ENCODE data around the gene PDCD1. TPM values are rescaled to one million over a fixed set of nuclear protein-coding genes. Genes with fewer than 3 reads are reported as not detected.

The PDCD1 gene
- total RNA-seq, 1 experiment from 2014 or later: 0.22 TPM

- ChIA-PET CTCF (no interaction called here), POLR2A (no interaction called here)
Measured at GRCh38 chr2:241801611-241802420, 56.9 kb downstream of the PDCD1 start.

More at GRCh38 chr2:241801611-241802420, 56.9 kb downstream of the PDCD1 start:
- Histone ChIP-seq H2AFZ (ENCODE audit: low read depth, low read length, poor library complexity, severe bottlenecking) (no peak overlapping the region), H3K9me3 (ENCODE audit: control insufficient read depth in 1 of 2, insufficient read depth in 1 of 2, low read depth in 1 of 2, low read length in 2 of 2) (no peaks in the 10 kb centered on the region), H4K20me1 (ENCODE audit: insufficient read depth) (no peaks in the 10 kb centered on the region), H3K9me2 (ENCODE audit: insufficient read depth) (no peaks in the 10 kb centered on the region), H3K4me2 (ENCODE audit: low read length) (no peak overlapping the region), H3K79me2 (ENCODE audit: insufficient read depth, low read length) (no peaks in the 10 kb centered on the region), H3K4me3 (replicated peaks in 1 of 2; ENCODE audit: low read depth in 1 of 2, low read length in 2 of 2) (no peak overlapping the region), H3K36me3 (ENCODE audit: control insufficient read depth in 1 of 2, insufficient read depth in 2 of 2, low read length in 2 of 2) (no peaks in the 10 kb centered on the region), H3K27me3 (ENCODE audit: insufficient read depth, low read length) (no peaks in the 10 kb centered on the region), H3K9ac (ENCODE audit: low read length) (no peak overlapping the region), H3K27ac (ENCODE audit: low read depth, low read length) (no peak overlapping the region), H3K4me1 (ENCODE audit: control insufficient read depth in 1 of 2, insufficient read depth in 2 of 2, low read length in 2 of 2) (no peaks in the 10 kb centered on the region)
- no TSS peak for BruUV-seq (replicated peaks)
- DNase-seq (ENCODE audit: low read depth, low spot score) (no peak), ATAC-seq (no peak)
- TF ChIP-seq CBX3 (IDR thresholded peaks at IDR 0.05; ENCODE audit: low read depth) (no peak), POLR2AphosphoS5 (IDR thresholded peaks at IDR 0.05; ENCODE audit: low read depth, low read length) (no peak), CEBPB (IDR thresholded peaks at IDR 0.05; ENCODE audit: low read depth) (no peak), CTCF (IDR thresholded peaks at IDR 0.05 in 2 of 3, conservative IDR thresholded peaks at IDR 0.05 in 1 of 3; ENCODE audit: borderline replicate concordance in 1 of 3, insufficient read depth in 1 of 3, low read depth in 2 of 3, low read length in 2 of 3) (no peak), TCF7L2 (IDR thresholded peaks at IDR 0.05; ENCODE audit: borderline replicate concordance, extremely low read depth, insufficient read depth, insufficient read length) (no peak), ZBTB33 (IDR thresholded peaks at IDR 0.05; ENCODE audit: extremely low read depth, insufficient replicate concordance, low read length) (no peak), EZH2phosphoT487 (IDR thresholded peaks at IDR 0.05; ENCODE audit: borderline replicate concordance) (no peak), ATF3 (IDR thresholded peaks at IDR 0.05) (no peak), FOSL1 (IDR thresholded peaks at IDR 0.05; ENCODE audit: low read depth) (no peak), ZNF274 (IDR thresholded peaks at IDR 0.05; ENCODE audit: low read depth, low read length) (no peak), SRF (IDR thresholded peaks at IDR 0.05; ENCODE audit: low read depth) (no peak), YY1 (IDR thresholded peaks at IDR 0.05; ENCODE audit: extremely low read depth, insufficient replicate concordance, low read depth, low read length) (no peak), MAX (IDR thresholded peaks at IDR 0.05) (no peak), ZFX (IDR thresholded peaks at IDR 0.05) (no peak), REST (IDR thresholded peaks at IDR 0.05; ENCODE audit: low read depth) (no peak), EZH2 (IDR thresholded peaks at IDR 0.05) (no peak), POLR2A (IDR thresholded peaks at IDR 0.05; ENCODE audit: borderline replicate concordance, extremely low read depth, insufficient read depth, insufficient read length) (no peak), EGR1 (IDR thresholded peaks at IDR 0.05; ENCODE audit: low read depth) (no peak)
- RAD21 ChIA-PET (ENCODE audit: low non-redundant PET in 1 of 2, low total read pairs in 2 of 2, uncharacterized antibody in 2 of 2, unreplicated experiment in 2 of 2): no interaction called here
- intact Hi-C loops (cut with micrococcal nuclease): no loop called here

Measured in HCT116 (cell line).